ENCODE results near the gene UBTD2. TPM values are rescaled to one million over a fixed set of nuclear protein-coding genes. Genes with fewer than 3 reads are reported as not detected.

UBTD2 gene
- total RNA-seq, 4 donors from 2014 or later: 6.0 to 35.4 (median 19.0) TPM

DNA sequence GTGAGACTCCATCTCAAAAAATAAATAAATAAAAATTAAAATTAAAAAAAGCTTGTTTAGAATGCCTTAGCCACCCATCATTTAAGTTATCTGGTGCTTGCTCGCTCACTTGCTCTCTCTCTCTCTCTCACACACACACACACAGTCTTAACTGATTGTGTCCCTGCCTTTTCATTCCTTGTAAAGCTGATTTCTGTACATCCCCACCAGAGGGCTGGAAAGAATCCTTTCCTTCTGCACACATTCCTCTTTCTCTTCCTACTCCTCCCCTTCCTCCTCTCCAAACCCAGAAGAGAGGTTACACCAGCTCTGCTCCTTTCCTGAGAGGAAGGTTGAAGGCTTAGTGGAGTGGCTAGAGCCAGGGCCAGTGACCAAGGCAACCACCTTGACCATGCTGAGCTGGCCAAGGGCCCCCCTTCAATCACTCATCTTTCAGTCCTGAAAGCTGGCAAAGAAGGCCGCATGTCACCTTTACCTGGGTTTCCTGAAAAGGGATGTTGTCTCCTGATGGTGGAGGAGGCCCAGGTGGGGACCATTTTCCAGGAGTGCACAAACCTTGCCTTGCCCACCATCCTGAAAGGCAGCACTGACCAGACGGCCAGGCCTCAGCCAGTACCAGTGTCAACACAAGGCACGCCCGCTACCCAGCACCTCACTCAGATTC lies 121.1 kb downstream of the UBTD2 start:
- intact Hi-C loops (cut with DNase I; ENCODE audit: low total_unique reads) (no loop called here), in situ Hi-C loops (cut with MboI; ENCODE audit: low pct_ligation_motif_present in 1 of 4, low pct_unique_long_range_greater_than_20kb in 1 of 4, low sequenced_read_pairs in 3 of 4) (no loop called here)
- DNase-seq: no peak
- peaks cover 0 to 7% (median 4%) of the 10 kb centered on the region in 4 donors for H3K4me1 ChIP-seq
- no peaks in the 10 kb centered on the region for H3K9me3 ChIP-seq
- TF ChIP-seq EP300 (IDR thresholded peaks at IDR 0.05; ENCODE audit: low read depth) (no peak), POLR2AphosphoS5 (IDR thresholded peaks at IDR 0.05) (no peak), POLR2A (IDR thresholded peaks at IDR 0.05) (no peak)
- TF ChIP-seq, protein P1, sequence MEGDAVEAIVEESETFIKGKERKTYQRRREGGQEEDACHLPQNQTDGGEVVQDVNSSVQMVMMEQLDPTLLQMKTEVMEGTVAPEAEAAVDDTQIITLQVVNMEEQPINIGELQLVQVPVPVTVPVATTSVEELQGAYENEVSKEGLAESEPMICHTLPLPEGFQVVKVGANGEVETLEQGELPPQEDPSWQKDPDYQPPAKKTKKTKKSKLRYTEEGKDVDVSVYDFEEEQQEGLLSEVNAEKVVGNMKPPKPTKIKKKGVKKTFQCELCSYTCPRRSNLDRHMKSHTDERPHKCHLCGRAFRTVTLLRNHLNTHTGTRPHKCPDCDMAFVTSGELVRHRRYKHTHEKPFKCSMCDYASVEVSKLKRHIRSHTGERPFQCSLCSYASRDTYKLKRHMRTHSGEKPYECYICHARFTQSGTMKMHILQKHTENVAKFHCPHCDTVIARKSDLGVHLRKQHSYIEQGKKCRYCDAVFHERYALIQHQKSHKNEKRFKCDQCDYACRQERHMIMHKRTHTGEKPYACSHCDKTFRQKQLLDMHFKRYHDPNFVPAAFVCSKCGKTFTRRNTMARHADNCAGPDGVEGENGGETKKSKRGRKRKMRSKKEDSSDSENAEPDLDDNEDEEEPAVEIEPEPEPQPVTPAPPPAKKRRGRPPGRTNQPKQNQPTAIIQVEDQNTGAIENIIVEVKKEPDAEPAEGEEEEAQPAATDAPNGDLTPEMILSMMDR (IDR thresholded peaks at IDR 0.05): no peak
- 91 to 92% methylated on average over 1 to 5 of the region's 5 CpGs for WGBS, 2 donors (ENCODE audit: low coverage in 1 of 2)
- no peak overlapping the region for H3K4me3 ChIP-seq
- no peaks in the 10 kb centered on the region for H3K27me3 ChIP-seq
- H3K36me3 ChIP-seq: no peaks in the 10 kb centered on the region
- H3K27ac ChIP-seq: no peak overlapping the region

DNA sequence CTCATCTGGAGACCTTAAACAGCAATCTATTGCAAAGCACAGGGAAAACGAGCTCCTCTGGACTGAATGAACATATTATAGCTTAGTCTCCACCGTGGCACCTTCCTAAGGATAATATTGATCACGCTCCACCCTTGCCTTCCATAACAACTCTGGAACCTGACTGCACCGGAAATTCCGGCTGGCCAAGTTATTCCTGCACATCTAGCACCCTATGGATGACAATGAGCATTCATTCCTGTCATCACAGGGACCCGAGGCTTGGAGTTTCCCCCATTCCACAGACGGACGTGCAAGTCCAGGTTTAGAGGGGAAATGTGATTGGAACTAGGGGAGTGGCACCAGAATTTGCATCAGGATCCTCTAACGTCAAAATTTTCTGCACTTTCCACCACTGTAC lies 123.1 kb downstream of the UBTD2 start:
- TF ChIP-seq POLR2AphosphoS5 (IDR thresholded peaks at IDR 0.05) (no peak), POLR2A (IDR thresholded peaks at IDR 0.05) (no peak)
- TF ChIP-seq, protein P1 (IDR thresholded peaks at IDR 0.05): no peak
- in situ Hi-C loops (cut with MboI; ENCODE audit: low pct_ligation_motif_present in 1 of 4, low pct_unique_long_range_greater_than_20kb in 1 of 4, low sequenced_read_pairs in 3 of 4): no loop called here
- no peak for DNase-seq
- no peak overlapping the region for H3K27ac ChIP-seq
- intact Hi-C loops (cut with DNase I; ENCODE audit: low total_unique reads): no loop called here
- H3K36me3 ChIP-seq: peaks cover 0 to 7% (median 0%) of the 10 kb centered on the region in 4 donors
- H3K4me1 ChIP-seq: peaks cover 0 to 7% (median 4%) of the 10 kb centered on the region in 4 donors
- WGBS, 2 donors (ENCODE audit: low coverage in 1 of 2): 83% methylated on average over 9 of the region's 9 CpGs; no CpG with 5 or more reads in 1 of the 2 donors
- H3K4me3 ChIP-seq: no peak overlapping the region
- H3K27me3 ChIP-seq: no peaks in the 10 kb centered on the region
- no peaks in the 10 kb centered on the region for H3K9me3 ChIP-seq

Small RNA genes lying within 50 kb of the gene (small RNA-seq; reads per million reads assigned to genes)
- 0 reads per million in 4 donors for gene RF00191

Other genes starting within 250 kb of the UBTD2 start
- 100 to 1,000 TPM in 1 of 4 donors, 10 to 100 TPM in 3; 21.2 to 207 (median 49.3) TPM for gene STK10, start 95.5 kb downstream of the UBTD2 start, total RNA-seq
- gene EFCAB9, start 89.6 kb downstream of the UBTD2 start, total RNA-seq: not detected
- gene SH3PXD2B, start 170.8 kb upstream of the UBTD2 start, total RNA-seq: 10 to 100 TPM; 10.2 to 26.6 (median 14.6) TPM

Measured in transverse colon (tissue), 4 donors.